HG03196 (cell line): Measurements from ENCODE around the gene CCDC88A.
"Not testable (repeated sequence)": the region's sequence is repeated elsewhere in the genome, so short reads cannot be mapped to it uniquely, and the experiment has no call there.

Source experiments
- ATAC-seq: cut with Tn5 transposase; IDR thresholded peaks from one replicate; pipeline ENCODE4 v1.9.1; 2021; ENCODE audit not compliant: unreplicated experiment

CCDC88A gene

DNA sequence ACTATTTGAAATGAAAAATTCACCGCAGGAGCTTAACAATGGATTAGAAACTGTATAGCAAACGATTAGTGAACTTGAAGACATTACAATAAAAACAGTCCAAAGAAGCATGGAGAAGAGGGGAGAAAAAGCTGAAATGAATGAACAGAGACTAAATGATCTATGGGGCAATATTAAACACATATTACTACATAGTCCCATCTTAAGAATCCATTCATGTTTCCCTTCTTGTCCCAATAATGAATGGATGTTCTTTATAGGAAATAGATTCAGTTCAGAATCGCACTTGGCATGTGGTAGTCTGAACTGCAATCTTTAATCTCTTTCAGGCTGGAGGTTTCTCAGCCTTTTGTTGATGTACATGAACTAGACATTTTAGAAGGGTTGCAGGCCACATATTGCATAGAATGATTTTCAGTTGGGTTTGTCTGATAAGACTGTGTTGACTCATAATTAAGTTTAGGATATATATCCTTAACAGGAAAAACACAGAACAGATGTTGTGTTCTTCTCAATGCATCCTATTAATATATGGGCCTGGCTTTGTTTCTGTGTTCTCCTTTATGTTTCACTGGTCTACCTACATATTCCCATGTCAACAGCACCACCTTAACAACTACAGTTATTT lies 27.9 kb downstream of the CCDC88A start:
- ATAC-seq, result no peak

DNA sequence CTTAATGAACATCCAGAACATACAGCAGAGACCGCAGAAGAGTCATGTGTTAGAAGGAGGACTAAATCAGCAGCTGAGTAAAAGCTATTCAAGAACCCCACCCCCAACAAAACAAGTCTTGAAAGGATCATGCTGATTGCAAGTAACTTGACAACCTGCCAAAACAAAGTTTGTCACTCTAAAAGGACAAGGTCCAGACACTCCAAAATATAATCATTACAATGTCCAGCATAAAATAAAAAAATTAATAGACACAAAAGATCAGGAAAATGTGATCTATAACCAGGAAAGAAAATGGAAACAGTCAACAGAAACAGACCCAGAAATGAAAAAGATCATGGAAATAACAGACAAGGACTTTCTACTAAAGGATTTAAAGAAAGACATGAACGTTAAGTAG lies 28.5 kb downstream of the CCDC88A start:
- ATAC-seq, result no peak

DNA sequence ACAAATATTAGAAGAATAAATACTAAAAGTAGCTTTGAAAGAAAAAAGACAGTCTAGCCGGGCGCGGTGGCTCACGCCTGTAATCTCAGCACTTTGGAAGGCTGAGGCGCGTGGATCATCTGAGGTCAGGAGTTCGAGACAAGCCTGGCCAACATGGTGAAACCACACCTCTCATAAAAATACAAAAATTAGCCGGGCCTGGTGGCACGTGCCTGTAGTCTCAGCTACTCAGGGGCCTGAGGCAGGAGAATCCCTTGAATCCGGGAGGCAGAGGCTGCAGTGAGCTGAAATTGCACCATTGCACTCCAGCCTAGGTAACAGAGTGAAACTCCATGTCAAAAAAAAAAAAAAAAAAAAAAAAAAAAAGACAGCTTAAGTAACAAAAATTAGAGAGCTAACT lies 34.1 kb downstream of the CCDC88A start:
- not testable (repeated sequence) for ATAC-seq

DNA sequence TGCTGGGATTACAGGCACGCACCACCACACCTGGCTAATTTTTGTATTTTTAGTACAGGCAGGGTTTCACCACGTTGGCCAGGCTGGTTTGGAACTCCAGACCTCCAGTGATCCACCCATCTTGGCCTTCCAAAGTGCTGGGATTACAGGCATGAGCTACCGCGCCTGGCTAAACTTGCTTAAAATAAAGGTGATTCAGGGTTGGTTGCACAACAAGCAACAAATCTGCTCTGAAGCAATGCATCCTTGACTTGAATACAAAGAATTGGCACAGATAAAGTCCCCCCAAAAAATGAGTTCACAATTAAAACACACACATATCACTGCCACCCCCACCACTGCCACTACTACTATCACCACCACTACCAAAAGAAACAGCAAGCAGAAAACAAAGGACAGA lies 34.9 kb downstream of the CCDC88A start:
- ATAC-seq, result no peak

DNA sequence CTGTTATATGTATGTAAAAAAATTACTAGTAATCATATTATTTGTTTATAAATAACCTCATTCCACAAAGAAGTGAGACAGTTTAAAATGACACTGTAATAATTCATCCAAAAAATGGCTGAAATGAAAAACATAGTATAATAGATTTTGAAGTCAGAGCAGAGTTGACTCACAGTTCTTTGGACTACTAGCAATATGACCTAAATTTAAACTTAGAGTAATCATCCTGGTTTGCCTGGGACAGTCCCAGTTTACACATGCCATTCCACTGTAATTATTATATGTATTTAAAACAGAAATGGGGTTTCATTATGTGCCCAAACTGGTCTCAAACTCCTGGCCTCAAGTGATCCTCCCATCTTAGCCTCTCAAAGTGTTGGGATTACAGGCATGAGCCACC lies 48.3 kb downstream of the CCDC88A start:
- ATAC-seq, result no peak

DNA sequence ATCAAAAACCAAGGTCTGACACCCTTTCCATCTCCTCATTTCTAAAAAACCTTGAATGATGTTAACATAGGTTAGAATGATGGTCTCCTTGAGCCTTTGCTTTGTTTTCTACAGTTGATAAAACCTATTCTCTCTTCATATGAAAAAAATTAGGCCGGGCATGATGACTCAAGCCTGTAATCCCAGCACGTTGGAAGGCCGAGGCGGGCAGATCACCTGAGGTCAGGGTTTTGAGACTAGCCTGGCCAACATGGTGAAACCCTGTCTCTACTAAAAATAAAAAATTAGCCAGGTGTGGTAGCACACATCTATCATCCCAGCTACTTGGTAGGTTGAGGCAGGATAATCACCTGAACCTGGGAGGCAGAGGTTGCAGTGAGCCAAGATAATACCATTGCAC lies 49.4 kb downstream of the CCDC88A start:
- ATAC-seq, result no peak

DNA sequence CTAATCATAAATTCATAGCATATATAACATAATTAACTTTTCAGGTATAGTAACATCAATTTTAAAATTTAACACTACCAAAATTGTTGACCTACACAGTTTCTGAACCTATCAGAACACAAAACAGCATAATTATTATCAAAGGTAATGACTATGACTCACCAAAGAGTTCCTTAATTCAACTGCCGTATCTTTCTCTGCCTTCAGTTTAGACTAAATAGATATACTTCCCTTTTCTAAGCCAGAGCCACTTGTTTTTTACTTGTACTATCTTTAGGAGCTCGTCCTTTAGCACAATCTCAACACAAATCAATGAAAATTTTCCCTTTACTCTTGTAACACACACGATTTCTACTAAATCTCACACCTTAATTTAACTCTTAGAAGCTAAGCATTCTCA lies 54.4 kb downstream of the CCDC88A start:
- no peak for ATAC-seq

DNA sequence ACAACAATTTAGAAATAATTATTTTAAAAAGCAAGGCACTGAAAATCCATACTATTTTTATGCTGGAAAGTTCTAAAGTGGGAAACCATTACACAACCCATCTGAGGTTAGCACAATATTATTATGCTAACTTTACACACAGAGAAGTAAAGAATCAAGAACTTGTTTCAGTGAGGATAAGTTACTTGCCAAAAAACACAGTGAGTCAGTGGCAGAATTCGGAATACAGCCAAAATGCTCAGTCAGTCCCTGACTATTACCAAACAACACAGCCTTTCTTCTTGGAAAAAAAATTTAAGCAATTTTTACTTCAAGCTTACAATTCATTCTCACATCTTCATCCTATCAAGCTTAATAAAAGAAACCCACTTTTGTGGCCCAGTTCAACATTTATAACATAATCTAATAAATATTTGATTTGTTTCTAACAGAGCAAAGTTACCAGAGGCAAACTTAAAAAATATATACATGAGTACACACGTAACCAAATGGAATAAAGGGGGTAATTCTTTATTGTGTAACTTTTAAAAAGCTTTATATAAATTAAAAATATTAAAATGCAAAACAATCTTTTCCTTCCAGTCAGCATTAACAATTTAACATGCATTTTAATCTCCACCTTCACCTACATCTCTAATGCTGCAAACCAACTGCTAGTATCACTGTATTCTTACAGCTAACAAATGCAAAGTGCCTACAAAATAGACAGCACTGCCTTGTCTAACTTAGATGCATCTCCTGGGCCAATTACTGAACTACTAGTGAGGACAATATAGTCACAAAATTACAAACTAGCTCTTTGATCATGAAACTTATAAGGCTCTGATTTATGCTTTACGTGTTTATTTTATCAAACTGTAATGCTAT lies 55.2 kb downstream of the CCDC88A start:
- no peak for ATAC-seq

DNA sequence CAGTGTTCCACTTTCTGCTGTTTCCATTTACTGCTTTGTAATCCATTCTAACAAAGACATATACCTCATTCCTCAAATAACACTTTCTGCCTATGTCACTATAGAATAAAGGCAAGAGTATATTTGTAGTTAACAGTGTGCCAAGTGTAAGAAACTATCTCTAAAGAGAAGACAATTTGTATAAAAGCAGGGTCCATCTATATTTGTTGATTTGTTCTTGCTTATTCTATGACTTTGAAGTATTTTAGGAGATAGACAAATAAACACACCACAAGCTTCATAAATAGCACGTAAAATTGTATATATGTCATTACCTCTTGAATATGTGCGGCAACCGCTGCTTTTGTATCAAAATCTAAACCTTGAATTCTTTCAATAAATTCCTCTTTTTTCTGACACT lies 56.0 kb downstream of the CCDC88A start:
- ATAC-seq, result no peak

DNA sequence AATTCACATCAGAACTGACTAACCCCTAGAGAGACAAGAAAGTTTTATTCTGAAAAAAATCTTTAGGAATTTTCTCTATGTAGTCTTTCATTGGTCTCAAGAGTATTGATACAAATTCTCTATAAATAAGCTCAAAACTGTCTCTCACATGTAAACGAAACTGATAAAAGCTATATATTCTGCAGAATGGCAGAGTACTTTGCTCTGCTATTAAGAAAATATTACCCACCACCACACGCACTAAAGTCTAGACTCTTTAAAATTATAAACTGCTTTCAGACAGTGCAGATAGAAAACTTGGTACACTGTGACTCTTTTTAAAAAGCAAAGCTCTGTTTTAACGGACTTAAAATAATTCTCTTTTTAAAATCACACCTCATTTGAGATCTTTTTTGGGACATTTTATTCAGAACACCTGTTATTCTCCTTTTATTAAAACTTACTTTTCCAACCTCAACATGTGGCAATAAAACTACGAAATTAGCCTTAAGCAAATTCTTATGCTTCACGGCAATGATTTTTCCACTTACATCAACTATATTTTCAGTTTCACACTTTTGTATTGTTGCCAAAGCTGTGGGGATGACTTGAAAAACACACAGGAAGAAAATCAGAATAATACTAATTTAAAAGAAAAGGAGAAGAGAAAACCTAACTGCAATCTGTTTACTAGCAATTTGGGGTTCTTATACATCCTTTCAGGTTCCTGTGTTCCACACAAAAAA lies 58.0 kb downstream of the CCDC88A start:
- ATAC-seq, result no peak

DNA sequence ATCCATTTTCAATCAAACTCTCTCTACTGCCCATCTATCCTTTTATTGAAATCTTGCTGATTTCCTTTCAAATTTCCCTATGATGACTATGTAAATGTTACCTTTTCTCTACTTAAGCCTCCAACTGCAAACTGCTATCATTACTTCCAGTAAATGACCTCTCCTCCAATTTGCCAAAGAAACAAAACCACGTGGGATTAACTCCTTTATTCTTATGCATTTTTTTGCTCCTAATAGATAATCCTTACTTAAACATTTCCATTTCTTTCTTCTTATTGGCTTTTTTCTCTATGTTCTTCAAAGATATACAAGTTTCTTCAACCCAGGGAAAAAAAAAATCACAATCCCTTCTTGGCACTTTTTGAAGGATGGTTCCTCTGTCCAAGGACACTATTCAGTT lies 61.2 kb downstream of the CCDC88A start:
- ATAC-seq, result no peak

DNA sequence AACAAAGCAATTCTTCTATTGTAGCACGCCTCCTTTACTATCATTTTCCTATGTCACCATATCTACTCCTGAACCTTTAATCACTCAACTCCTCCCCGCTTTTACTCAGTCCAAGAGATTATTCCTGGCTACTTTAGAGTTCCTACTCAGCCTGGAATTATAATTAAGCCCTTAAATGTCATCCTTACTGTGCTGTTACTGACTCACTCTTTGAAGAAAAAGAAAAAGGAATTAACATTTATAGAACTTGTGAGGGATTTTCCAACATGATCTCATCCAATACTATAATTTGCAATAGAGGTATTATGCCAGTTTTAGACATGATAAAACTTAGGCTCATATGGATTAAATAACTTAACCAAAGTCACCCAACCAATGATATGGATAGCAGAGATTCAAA lies 61.7 kb downstream of the CCDC88A start:
- ATAC-seq, result no peak

DNA sequence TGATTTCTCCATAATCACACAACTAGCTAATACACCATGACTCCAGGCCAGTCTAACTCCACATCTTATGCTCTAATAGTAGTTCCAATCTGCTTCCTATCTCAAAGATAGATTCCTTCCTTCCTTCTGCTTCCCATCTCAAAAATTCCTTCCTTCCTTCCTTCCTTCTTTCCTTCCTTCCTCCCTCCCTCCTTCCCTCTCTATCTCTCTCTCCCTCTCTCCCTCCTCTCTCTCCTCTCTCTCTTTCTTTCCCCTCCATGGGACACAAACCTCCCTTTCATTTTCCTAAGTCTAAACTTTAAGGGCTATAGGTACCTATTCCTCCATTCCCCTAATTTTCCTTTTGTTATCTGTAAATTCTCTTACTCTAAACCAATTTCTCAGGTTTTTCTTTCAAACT lies 62.5 kb downstream of the CCDC88A start:
- no peak for ATAC-seq

DNA sequence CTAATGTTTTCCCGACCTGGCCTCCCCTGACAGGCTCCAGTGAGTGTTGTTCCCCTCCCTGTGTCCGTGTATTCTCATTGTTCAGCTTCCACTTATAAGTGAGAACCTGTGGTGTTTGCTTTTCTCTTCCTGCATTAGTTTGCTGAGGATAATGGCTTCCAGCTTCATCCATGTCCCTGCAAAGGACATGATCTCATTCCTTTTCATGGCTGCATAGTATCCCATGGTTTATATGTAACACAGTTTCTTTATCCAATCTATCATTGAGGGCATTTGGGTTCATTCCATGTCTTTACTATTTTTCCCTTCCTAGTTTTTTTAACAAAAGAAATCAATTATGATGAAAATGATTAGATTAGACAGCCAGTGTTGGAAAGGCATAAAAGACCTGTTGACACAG lies 63.5 kb downstream of the CCDC88A start:
- not testable (repeated sequence) for ATAC-seq

DNA sequence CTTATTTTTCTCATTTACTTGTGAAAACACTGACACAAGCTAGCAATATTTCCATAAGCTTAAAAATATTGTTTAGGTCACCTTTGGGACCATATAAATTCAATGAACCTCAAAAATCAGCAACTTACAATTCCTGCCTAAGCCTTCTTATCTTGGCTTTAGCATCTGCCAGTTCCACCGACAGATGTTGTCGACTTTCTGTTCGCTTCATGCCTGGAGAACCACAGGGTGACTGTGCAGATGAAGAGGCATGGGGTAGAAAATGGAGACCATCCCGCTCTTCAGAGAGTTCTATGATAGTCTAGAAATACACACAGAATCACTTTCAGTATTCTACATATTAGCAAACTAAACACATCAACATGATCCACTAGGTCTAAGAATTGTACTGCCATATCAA lies 64.2 kb downstream of the CCDC88A start:
- ATAC-seq, result no peak

DNA sequence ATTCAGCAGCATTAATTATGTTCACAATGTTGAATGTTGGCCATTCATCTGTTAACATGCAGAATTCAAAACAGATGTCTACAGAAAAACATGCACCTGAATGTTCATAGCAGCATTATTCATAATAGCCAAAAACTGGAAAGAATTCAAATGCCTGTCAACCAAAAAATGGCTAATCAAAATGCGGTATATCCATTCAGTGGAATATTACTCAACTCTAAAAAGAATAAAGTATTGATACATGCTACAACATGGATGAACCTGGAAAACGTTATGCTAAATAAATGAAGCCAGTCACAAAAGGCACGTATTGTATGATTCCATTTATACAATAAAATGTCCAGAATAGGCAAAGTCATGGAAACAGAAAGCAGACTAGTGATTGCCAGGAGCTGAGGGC lies 68.0 kb downstream of the CCDC88A start:
- ATAC-seq, result no peak

DNA sequence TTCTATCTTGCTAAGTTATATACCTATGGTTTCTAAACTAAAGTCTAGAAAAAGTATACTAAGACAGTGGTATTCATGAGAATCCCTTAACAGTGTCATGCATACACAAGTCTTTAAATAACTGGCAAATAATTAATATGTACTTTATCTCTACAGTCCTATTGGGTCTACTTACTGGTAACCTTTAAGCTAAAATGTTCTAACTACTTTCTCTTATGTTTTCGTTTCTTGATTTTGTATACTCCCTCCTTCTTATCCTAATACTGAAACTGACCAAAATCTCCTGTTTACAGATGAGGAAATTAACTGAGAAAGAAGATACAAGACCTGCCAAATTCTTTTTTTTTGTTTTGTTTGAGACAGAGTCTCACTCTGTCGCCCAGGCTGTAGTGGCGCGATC lies 74.6 kb downstream of the CCDC88A start:
- ATAC-seq, result no peak

DNA sequence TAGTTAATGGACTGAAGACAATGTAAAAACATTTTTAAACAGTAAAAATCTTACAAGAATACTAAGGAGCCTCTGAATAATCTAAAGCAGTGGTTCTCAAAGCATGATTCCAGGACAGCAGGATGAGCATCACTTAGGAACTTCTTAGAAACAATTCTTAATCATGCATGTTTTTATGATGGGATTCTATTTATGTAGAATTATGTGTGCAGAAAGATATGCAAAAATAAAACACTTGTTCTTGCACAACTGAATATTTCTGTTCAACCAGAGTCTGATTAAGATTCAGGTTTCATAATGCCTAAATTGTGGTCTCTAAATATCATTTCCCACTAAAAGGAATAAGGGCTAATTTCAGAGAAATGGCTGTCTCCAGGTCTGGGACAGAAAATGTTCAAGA lies 81.4 kb downstream of the CCDC88A start:
- ATAC-seq, result no peak

DNA sequence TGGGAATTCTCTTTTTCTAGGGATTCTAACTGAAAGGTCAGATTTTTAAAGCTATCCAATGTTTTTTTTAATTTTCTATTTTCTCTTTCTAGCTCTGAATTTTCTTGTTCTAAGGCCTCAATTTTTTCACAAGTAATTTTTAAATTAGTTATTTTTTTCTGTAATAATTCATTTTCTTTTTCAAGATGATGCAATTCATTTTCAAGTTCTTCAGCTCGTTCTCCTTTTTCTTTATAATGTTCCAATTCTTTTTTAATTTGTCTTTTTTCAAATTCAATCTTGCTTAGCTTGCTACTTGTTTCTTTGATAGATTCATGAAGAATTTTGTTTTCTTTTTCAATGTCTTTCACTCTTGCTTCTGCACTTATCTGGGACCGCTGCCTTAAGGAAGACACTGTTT lies 84.9 kb downstream of the CCDC88A start:
- no peak for ATAC-seq

DNA sequence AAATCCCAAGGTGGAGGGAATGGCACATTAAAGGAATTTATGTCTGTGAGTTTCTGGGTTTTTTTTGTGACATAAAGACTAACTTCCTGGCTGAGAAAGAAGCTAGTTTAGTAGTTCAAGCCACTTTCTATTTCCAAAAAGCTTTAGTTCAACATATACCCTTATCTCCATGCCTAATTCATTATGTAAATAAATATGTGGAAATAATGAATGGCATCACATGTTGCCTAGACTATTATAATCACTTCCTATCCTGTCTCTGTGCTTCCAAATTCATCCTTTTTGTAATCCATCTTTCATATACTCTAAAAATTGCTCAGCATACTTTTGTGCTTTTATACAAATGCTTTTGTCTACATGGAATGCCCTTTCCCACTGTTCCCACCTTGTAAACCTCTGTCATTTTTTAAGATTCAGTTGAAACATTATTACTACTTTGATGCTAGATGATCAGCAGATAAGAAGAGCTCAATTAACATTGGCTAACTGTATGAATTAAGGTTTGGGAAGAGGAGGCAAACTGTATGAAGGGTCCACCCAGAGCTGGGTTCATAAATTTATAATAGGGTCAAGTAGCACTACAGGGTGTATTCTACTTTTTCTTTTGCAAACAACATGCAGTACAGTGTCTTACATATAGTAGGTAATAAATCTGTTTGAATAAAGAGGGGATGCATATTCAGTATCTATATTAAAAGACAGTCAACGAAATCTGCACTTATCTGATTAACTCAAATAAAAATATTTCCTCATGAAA lies 88.9 kb downstream of the CCDC88A start:
- ATAC-seq, result no peak

DNA sequence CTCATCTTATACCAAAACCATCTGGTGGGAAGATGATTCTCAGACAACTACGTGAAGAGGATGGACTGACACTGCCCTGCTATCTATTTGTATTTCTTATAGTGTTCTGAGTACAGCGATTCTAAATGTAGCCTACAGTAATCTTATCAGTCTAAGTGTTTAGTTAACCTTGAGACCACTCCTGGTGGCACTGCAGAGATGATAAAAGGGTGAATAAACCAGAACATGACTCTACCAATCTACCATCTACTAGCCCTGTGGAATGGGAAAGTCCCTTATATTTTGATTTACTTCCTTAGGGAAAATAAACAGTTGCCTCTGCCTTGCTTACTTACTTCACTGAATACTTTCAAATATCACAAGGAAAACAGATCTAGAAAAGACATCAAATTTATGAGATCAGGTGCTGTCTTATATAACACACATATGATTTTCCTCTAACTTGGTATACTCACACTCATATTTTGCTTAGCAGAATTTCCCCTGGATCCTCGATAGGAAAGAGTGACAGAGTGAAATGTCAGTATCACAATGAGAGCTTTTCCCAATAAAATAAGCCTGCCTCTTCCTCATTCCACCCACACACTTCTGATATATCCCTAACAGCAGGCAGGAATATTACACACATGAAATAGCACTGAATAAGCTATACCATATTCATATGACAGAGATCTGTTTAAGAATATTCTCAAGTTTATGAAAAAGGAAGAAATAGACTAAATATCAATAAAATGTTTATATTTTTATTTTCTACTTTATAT lies 92.0 kb downstream of the CCDC88A start:
- ATAC-seq, result no peak
